Measurements from ENCODE around the gene TBX10. TPM values are rescaled to one million over a fixed set of nuclear protein-coding genes. Genes with fewer than 3 reads are reported as not detected.
"Not testable (repeated sequence)": the region's sequence is repeated elsewhere in the genome, so short reads cannot be mapped to it uniquely, and the experiment has no call there.

Gene TBX10
- total RNA-seq, 3 donors from 2014 or later = not detected

- Mint-ChIP-seq H3K9me3 (no peaks in the 10 kb centered on the region), H3K36me3 (ENCODE audit: insufficient read depth) (no peaks in the 10 kb centered on the region), H3K4me3 (no peak overlapping the region), H3K27me3 (ENCODE audit: low read depth) (peaks cover 3% of the 10 kb centered on the region), H3K4me1 (ENCODE audit: low read depth) (no peaks in the 10 kb centered on the region)
- DNase-seq (no peak), ATAC-seq (no peak)
Measured at GRCh38 chr11:67667490-67668191, 28.1 kb upstream of the TBX10 start.

GRCh38 chr11:67666676-67667489 is 27.3 kb upstream of the TBX10 start:
- Mint-ChIP-seq H3K9me3 (no peaks in the 10 kb centered on the region), H3K36me3 (ENCODE audit: insufficient read depth) (no peaks in the 10 kb centered on the region), H3K4me3 (no peak overlapping the region), H3K27me3 (ENCODE audit: low read depth) (no peaks in the 10 kb centered on the region), H3K4me1 (ENCODE audit: low read depth) (no peaks in the 10 kb centered on the region)
- DNase-seq = no peak
- ATAC-seq = no peak

- Mint-ChIP-seq H3K9me3 (no peaks in the 10 kb centered on the region), H3K4me1 (ENCODE audit: low read depth) (no peaks in the 10 kb centered on the region), H3K27me3 (ENCODE audit: low read depth) (no peaks in the 10 kb centered on the region), H3K36me3 (ENCODE audit: insufficient read depth) (no peaks in the 10 kb centered on the region), H3K4me3 (no peak overlapping the region)
- DNase-seq (no peak), ATAC-seq (no peak)
Measured at GRCh38 chr11:67666303-67666645, 26.7 kb upstream of the TBX10 start.

GRCh38 chr11:67665541-67666302 is 26.2 kb upstream of the TBX10 start:
- Mint-ChIP-seq H3K4me3 (no peak overlapping the region), H3K27me3 (ENCODE audit: low read depth) (no peaks in the 10 kb centered on the region), H3K9me3 (no peaks in the 10 kb centered on the region), H3K4me1 (ENCODE audit: low read depth) (no peaks in the 10 kb centered on the region), H3K36me3 (ENCODE audit: insufficient read depth) (no peaks in the 10 kb centered on the region)
- DNase-seq = no peak
- no peak for ATAC-seq

- ATAC-seq (no peak), DNase-seq (no peak)
- Mint-ChIP-seq H3K36me3 (ENCODE audit: insufficient read depth) (no peaks in the 10 kb centered on the region), H3K27me3 (ENCODE audit: low read depth) (no peaks in the 10 kb centered on the region), H3K4me1 (ENCODE audit: low read depth) (no peaks in the 10 kb centered on the region), H3K9me3 (no peaks in the 10 kb centered on the region), H3K4me3 (no peak overlapping the region)
Measured at GRCh38 chr11:67664696-67665540, 25.4 kb upstream of the TBX10 start.

GRCh38 chr11:67664213-67664585 is 24.6 kb upstream of the TBX10 start:
- H3K9me3 Mint-ChIP-seq = no peaks in the 10 kb centered on the region
- H3K4me1 Mint-ChIP-seq (ENCODE audit: low read depth) = no peaks in the 10 kb centered on the region
- no peak overlapping the region for H3K4me3 Mint-ChIP-seq
- no peaks in the 10 kb centered on the region for H3K36me3 Mint-ChIP-seq (ENCODE audit: insufficient read depth)
- DNase-seq (no peak), ATAC-seq (no peak)
- H3K27me3 Mint-ChIP-seq (ENCODE audit: low read depth) = no peaks in the 10 kb centered on the region

GRCh38 chr11:67663532-67664212 is 24.1 kb upstream of the TBX10 start:
- no peak overlapping the region for H3K4me3 Mint-ChIP-seq
- ATAC-seq = no peak
- no peaks in the 10 kb centered on the region for H3K27me3 Mint-ChIP-seq (ENCODE audit: low read depth)
- H3K4me1 Mint-ChIP-seq (ENCODE audit: low read depth) = no peaks in the 10 kb centered on the region
- no peaks in the 10 kb centered on the region for H3K9me3 Mint-ChIP-seq
- H3K36me3 Mint-ChIP-seq (ENCODE audit: insufficient read depth) = no peaks in the 10 kb centered on the region
- no peak for DNase-seq

GRCh38 chr11:67662835-67663531 is 23.4 kb upstream of the TBX10 start:
- no peaks in the 10 kb centered on the region for H3K9me3 Mint-ChIP-seq
- H3K27me3 Mint-ChIP-seq (ENCODE audit: low read depth) = no peaks in the 10 kb centered on the region
- H3K4me1 Mint-ChIP-seq (ENCODE audit: low read depth) = no peaks in the 10 kb centered on the region
- H3K4me3 Mint-ChIP-seq = no peak overlapping the region
- H3K36me3 Mint-ChIP-seq (ENCODE audit: insufficient read depth) = no peaks in the 10 kb centered on the region
- ATAC-seq (no peak), DNase-seq (no peak)

GRCh38 chr11:67662142-67662834 is 22.7 kb upstream of the TBX10 start:
- no peaks in the 10 kb centered on the region for H3K9me3 Mint-ChIP-seq
- H3K36me3 Mint-ChIP-seq (ENCODE audit: insufficient read depth) = no peaks in the 10 kb centered on the region

GRCh38 chr11:67660752-67661151 is 21.2 kb upstream of the TBX10 start:
- DNase-seq; H3K4me1 Mint-ChIP-seq (ENCODE audit: low read depth); H3K4me3 Mint-ChIP-seq; H3K36me3 Mint-ChIP-seq (ENCODE audit: insufficient read depth); ATAC-seq; H3K27me3 Mint-ChIP-seq (ENCODE audit: low read depth); H3K9me3 Mint-ChIP-seq: not testable (repeated sequence)

More at GRCh38 chr11:67662142-67662834, 22.7 kb upstream of the TBX10 start:
- DNase-seq (no peak), ATAC-seq (no peak)
- Mint-ChIP-seq H3K27me3 (ENCODE audit: low read depth) (no peaks in the 10 kb centered on the region), H3K4me3 (no peak overlapping the region), H3K4me1 (ENCODE audit: low read depth) (no peaks in the 10 kb centered on the region)

GRCh38 chr11:67659651-67660165 is 20.1 kb upstream of the TBX10 start:
- DNase-seq; H3K36me3 Mint-ChIP-seq (ENCODE audit: insufficient read depth); H3K27me3 Mint-ChIP-seq (ENCODE audit: low read depth); ATAC-seq; H3K4me1 Mint-ChIP-seq (ENCODE audit: low read depth); H3K9me3 Mint-ChIP-seq; H3K4me3 Mint-ChIP-seq: not testable (repeated sequence)

- Mint-ChIP-seq H3K4me3 (no peak overlapping the region), H3K4me1 (ENCODE audit: low read depth) (no peaks in the 10 kb centered on the region), H3K36me3 (ENCODE audit: insufficient read depth) (no peaks in the 10 kb centered on the region), H3K27me3 (ENCODE audit: low read depth) (no peaks in the 10 kb centered on the region), H3K9me3 (no peaks in the 10 kb centered on the region)
- DNase-seq (no peak), ATAC-seq (peak; percentile 53 to 55)
Measured at GRCh38 chr11:67657300-67657699, 17.7 kb upstream of the TBX10 start.
